ENCODE results near the gene ZNF189.
"Not testable (repeated sequence)": the region's sequence is repeated elsewhere in the genome, so short reads cannot be mapped to it uniquely, and the experiment has no call there.

Gene ZNF189

DNA sequence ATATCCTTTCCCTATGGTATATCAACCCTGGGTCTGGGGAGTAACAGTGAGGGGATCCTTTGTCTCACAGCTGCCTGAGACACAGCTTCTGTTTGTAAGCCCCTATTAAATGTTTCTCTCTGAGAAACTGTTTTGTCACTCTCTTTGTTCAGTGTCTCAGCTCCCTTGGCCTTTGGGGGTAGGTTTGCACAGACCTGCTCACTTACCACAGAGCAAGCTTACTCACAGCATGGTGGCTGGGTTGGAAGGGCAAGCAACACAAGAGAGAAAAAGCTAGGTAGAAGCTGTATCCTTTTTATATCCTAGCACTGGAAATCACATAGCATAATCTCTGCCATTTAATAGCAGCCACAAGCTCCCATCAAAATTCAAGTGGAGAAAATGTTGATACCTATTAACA is 18.4 kb upstream of the ZNF189 start:
- no peak for DNase-seq (ENCODE audit: low read depth)

DNA sequence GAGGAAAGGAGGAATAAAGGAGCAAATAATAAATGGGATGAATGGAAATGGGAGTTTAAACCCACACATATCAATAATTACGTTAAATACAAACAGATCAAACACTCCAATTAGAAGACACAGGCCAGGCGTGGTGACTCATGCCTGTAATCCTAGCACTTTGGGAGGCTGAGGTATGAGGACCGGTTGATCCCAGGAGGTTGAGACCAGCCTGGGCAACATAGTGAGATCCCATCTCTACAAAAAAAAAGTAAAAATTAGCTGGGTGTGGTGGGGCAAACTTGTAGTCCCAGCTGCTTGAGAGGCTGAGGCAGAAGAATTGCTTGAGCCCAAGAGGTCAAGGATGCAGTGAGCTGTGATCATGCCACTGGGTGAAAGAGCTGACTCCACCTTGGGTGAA is 17.5 kb upstream of the ZNF189 start:
- DNase-seq (ENCODE audit: low read depth) = no peak

DNA sequence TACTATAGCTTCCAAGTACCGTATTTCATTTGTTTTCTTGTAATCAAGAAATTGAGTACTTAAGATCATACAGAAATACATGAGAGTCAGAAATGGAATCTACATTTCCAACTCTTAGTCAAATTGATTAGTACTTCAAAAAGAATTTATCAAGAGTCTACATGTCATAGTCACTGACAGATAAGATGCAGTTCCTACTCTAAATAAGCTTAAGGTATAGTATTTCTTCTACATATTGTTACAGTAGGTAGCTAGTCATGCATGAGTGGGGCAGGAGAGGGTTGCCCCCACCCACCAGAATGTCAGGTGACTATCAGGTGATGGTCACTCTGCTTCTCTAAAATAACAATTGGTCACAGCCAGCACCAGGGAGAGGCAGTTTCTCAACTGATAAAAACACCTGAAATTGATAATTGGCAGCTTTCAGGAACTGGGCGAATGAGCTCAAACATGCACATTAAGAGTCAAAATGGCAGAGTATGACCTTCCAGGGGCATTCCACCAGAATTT is 16.8 kb upstream of the ZNF189 start:
- DNase-seq (ENCODE audit: low read depth) = no peak

DNA sequence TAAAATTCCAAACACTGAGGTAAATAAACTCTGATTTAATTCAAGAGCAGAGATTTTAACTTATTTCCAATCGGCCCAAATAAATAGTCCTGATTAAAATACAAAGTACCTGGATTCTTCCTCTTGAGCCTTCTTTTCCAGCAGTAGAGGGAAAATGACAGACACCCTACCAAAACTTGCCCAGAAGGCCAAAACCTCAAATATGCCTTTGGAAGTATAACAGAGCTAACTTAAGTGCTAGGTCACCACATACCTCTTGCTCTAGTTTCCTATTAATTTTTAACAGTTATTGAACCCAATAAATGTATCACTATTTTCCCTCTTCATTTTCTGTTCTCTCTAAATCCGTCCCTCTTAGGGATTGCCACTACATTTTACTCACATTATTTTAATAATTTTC is 15.3 kb upstream of the ZNF189 start:
- no peak for DNase-seq (ENCODE audit: low read depth)

DNA sequence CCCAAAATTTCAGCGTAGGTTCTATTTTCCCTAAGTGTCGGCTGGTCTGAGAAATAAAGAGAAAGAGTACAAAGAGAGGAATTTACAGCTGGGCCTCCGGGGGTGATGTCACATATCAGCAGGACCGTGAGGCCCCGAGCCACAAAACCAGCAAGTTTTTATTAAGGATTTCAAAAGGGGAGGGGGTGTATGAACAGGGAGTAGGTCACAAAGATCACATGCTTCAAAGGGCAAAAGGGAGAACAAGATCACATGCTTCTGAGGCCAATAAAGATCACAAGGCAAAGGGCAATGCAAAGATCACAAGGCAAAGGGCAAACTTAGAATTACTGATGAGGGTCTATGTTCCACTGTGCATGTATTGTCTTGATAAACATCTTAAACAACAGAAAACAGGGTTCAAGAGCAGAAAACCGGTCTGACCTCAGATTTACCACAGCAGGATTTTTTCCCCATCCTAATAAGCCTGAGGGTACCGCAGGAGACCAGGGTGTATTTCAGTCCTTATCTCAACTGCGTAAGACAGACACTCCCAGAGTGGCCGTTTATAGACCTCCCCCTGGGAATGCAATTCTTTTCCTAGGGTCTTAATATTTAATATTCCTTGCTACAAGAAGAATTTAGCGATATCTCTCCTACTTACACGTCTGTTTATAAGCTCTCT is 13.6 kb upstream of the ZNF189 start, which contains the start of gene BAAT:
TSS of gene BAAT (minus strand) at position 134 of the 664 bp plus-strand sequence. CDS start 13,602 bp downstream, outside the sequence.
- DNase-seq (ENCODE audit: low read depth) = not testable (repeated sequence)

DNA sequence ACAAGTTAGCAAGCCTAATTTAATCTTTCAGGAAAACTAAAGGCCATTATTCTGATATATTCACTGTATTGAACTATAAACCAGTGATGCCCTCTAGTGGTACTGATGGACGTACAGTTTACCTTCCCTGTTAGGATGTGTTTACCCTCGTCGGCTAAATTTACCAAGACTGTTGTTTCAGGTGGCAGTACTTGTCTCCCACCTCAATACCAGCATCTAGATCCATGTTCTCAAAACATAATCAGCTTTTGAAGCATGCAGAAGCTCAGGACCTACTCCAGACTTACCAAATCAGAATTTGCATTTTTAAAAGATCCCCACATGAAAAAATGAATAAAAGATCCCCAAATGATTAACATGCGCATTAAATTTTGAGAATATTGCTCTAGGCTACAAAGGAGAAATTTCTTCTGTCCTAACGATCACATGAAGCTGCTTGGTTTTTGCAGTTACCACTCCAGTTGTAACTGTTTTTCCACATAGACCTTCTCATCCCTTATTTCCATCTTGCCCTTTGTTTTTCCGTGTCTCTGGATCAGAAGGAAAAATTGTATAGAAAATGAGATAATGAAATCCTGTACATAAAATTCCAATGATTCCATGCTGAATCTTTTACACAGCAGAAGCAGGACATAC is 10.7 kb upstream of the ZNF189 start:
- no peak for DNase-seq (ENCODE audit: low read depth)

DNA sequence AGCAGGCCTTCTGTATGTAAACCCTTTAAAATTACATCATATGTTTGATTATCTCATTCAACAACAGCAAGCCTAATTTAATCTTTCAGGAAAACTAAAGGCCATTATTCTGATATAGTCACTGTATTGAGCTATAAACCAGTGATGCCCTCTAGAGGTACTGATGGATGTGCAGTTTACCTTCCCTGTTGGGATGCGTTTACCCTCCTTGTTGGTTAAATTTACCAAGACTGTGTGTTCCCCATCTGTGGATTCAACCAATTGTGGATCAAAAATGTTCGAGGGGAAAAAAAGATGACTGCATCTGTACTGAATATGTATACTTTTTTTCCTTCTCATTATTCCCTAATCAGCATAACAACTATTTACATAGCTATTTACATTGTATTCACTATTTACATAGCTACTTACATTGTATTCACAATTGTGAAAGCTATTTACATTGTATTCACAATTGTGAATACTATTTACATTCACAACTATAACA is 10.1 kb upstream of the ZNF189 start:
- DNase-seq (ENCODE audit: low read depth) = no peak

DNA sequence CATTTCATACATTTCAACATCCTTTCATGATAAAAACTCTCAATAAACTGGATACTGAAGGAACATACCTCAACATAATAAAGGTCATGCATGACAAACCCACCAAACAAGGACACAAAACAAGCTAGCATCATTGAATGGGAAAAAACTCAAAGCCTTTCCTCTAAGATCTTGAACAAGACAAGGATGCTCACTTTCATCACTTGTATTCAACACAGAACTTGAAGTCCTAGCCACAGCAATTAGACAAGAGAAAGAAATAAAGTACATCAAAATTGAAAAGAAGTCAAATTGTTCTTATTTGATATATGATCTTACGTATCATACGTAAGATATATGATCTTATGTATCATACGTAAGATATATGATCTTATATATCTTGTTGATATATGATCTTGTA is 5.5 kb upstream of the ZNF189 start:
- DNase-seq (ENCODE audit: low read depth) = no peak

DNA sequence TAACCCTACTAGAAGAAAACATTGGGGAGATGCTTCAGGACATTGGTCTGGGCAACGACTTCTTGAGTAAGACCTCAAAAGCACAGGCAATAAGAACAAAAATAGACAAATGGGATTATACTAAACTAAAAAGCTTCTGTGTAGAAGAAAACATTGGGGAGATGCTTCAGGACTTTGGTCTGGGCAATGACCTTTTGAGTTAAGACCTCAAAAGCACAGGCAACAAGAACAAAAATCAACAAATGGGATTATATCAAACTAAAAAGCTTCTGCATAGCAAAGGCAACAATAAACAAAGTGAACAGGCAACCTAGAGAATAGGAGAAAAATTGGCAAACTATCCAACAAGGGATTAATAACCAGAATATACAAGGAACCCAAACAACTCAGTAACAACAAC is 4.0 kb upstream of the ZNF189 start:
- no peak for DNase-seq (ENCODE audit: low read depth)

DNA sequence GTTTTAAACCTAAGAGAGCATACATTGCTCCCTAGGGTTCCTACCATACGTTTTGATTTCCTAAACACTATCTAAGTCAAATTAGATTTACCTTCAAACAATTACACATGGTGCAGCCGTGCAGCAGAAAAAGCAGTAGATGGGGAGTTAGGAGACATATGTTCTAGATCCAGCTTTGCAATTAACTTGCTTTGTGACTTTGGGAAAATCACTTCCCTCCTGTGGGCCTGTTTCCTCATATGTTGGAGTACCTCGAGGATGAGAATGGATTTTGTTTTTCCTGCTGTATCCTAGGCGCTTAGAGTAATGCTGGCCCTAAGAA is 944 bp upstream of the ZNF189 start:
- no peak for DNase-seq (ENCODE audit: low read depth)

DNA sequence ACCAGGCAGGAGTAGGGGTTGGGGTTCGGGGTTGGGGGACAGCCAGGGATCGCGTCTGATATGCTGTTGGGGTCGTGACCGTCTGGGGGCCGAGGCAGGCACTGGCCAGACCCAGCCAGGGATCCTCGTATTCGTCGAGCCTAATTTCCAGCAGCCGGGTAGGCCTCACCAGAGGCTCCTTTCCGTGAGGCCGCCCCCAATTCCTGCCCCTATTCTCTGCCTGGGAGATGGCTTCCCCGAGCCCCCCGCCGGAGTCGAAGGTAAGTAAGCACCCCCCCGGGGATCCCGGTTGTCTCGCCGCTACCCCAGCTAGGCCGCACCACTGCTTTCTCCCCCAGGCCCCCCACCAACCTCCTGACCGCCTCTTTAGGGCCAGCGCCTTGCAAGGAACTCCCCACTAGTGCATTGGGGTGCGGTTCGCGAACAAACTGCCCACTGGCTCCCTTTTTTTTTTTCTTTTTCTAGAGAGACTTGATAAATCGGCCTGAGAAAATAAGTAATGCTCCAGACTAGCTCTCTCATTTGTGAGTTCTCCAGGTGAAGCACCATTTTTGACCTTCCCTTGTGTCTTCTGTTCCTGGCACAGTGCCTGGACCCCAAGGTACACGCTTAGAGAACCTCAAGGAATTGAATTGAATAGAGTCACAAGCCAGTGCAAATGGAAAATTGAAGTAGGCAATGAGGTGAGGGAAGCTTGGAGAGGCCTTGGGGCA is 435 bp downstream of the ZNF189 start:
- DNase-seq (ENCODE audit: low read depth) = no peak

DNA sequence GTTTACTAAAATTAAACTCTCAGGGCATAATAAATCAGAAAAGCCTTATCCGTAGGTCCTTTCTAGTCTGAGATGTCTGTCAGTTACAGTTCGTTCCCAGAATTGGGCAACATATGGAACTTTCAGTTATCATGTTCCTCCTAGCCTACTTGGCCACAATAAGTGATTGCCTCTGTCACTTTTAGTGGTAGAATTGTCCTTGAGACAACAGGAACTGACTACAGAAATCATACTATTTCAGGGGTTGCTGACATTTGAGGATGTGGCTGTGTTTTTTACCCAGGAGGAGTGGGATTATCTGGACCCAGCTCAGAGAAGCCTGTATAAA is 956 bp downstream of the ZNF189 start:
- no peak for DNase-seq (ENCODE audit: low read depth)

DNA sequence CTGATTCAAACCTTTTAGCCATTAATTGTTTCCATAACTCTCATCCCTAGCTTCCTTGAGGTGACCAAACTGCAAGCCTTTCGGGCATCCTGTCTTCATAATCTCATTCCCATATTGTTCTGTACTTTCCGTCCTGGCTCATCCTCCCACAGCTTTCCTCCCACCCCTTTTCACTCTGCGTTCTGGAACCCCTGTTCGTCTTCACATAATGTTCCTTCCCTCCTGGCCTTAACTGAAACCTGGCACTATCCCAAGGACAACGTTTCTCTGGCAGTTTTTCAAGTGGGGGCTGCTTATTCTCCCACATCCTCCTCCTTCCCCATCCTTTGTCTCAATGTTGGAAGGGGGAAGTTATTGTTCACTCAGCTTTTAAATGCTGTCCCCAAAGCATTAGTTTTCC is 1.5 kb downstream of the ZNF189 start:
- DNase-seq (ENCODE audit: low read depth) = no peak

DNA sequence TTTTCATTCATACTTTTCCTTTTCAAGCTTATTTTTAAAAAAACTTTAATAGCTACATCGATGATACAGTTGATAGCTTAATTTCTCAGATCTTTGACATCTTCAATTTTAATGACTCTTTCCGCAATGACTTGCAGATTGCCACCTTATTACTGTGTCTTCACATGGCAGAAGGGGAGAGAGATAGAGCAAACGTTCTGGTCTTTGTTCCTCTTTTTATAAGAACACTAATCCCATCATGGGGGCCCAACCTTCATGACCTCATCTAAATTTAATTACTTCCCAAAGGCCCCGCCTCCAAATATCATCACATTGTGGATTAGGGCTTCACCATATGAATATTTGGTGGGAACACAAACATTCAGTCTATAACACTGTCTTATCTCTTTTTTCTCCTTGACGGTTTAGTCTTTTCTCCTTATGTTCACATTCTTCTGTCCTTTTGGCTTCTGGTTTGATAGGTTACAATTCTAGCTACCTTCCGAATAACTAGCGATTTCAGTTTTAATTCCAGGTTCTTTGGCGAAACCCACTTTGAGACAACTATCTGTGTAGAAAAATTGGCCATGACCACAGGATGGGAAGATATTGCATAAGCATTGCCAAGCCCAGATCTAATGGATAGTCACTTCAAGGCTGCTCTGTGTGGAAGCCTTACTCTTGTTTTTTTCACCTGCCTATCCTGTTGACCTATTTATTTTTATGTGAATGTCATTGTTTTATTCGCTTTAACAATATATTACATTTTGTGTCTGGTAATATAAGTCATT is 5.0 kb downstream of the ZNF189 start:
- DNase-seq (ENCODE audit: low read depth) = no peak

DNA sequence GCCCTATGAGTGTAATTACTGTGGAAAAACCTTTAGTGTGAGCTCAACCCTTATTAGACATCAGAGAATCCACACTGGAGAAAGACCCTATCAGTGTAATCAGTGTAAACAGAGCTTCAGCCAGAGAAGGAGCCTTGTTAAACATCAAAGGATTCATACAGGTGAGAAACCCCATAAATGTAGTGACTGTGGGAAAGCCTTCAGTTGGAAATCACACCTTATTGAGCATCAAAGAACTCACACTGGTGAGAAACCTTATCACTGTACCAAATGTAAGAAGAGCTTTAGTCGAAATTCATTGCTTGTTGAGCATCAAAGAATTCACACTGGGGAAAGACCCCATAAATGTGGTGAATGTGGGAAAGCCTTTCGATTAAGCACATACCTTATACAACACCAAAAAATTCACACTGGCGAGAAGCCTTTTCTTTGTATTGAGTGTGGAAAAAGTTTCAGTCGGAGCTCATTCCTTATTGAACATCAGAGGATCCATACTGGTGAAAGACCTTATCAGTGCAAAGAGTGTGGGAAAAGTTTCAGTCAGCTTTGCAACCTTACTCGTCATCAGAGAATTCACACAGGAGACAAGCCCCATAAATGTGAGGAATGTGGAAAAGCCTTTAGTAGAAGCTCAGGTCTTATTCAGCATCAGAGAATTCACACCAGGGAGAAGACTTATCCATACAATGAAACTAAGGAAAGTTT is 9.9 kb downstream of the ZNF189 start:
- no peak for DNase-seq (ENCODE audit: low read depth)

DNA sequence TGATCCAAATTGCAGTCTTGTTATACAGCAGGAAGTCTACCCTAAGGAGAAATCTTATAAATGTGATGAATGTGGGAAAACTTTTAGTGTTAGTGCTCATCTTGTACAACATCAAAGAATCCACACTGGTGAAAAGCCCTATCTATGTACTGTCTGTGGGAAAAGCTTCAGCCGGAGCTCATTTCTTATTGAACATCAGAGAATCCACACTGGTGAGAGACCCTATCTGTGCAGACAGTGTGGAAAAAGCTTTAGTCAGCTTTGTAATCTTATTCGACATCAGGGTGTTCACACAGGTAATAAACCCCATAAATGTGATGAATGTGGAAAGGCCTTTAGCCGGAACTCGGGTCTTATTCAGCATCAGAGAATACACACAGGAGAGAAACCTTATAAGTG is 10.4 kb downstream of the ZNF189 start:
- DNase-seq (ENCODE audit: low read depth) = no peak

DNA sequence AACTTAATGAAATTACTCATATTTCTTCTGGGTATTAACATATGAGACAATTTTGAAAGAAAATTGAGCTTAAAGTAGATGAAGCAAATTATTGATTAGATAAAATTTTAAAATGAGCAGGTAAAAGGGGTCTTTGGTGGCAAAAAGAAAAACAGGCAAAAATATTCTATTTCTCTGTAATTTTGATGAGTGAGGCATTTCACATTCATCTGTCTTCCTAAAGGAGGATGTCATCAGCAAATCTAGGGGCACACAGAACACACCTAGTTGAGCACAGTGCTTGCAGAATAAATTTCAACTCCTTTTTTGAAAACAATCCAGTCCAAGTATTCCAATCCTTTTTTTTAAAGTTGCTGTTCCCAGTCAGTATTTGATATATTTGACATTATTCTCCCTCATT is 16.2 kb downstream of the ZNF189 start:
- DNase-seq (ENCODE audit: low read depth) = no peak

DNA sequence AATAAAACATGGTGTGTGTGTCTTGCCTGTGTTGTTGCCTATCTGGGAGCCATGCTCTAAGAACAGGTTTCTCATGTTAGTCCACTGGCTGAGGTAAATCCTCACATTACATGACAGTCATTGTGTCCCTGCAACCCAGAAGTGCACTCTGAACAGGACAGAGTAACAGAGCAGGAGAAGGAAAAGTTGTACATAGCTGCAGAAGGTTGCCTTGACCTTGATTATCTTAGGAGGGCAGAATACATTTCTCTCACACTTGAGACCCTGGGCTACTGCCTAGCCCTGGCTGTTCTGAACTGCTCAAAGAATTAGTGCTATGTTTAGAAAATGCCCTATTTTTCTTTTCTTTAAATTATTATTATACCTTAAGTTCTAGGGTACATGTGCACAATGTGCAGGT is 16.9 kb downstream of the ZNF189 start:
- DNase-seq (ENCODE audit: low read depth) = no peak

DNA sequence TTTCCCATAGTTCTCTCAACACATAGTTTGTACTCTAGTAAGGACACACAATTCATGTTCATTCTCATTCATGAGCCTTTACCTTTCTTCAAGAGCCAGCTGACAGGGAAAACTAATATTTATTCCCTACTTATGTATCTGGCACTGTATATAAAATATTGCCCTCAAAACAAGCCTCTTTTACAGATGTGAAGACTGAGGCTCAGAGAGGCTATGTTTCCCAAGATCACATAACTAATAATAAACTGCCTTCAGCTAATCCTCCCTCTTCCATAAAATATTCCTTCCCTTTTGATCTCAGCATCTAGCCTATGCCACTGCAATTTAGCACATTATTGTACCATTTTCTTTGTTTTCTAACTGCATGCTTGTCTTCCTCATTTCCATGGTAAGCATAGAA is 18.7 kb downstream of the ZNF189 start:
- DNase-seq (ENCODE audit: low read depth) = no peak

DNA sequence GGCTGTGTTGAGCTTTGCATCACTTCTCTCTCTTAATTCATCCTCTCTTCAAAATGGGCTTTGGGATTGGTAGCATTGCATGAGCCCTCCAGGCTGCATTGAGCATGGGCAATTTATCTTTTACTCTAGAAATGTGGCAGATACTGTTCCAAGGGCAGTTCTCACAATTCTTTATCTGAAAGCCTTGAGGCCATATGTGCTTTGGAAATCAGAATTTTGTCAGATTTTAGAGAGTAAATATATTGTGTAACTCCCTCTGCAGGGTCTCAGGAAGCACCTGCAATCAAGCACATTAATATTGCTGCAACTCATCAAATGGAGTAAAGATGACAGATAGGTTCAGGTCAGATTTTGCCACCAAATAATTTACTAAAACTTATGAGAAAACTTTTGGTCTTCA is 19.3 kb downstream of the ZNF189 start:
- DNase-seq (ENCODE audit: low read depth) = no peak

DNA sequence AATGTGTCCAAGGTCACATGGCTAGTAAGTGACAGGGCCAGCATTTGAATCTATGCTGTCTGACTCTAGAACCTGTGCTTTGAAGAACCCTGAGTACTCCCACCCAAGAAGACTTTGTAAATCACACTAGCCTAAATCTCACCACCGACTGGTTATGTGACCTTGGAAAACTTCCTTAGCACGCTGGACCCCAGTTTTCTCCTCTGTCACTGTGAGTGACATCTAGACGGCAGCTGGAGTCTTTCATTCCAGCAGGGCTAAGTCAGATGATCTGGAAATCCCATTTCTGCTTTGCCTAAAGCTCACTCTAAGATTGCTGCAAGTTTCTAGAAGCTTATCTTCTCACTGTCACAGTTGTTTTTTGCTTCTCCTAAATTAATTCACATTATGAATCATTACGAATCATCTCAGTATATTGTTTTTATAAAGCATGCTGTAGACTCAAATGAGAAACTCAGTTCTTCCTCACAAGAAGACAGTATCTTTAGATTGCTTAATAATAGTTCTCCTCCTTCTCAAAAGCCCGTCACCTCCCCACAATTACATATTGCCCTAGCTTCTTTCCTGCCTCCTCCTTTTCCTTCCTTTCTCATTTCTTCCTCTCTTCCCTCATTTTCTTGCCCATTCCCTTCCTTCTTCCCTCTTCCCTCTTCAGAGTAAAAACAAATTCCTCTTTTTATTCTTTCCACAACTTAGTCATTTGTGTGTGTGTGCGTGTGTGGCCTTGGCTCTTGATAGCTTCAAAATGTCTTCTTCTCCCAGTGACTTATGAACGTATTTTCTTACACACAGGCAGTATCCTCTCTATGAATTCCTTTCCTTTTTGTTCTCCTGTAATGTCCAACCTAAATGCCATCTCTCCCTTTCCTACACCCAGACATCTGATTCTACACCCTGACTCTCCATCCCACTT is 20.1 kb downstream of the ZNF189 start:
- DNase-seq (ENCODE audit: low read depth) = no peak

Measured in stimulated activated CD4-positive, alpha-beta T cell treated with anti-CD3 and anti-CD28 coated beads, Interleukin-2, amount 100 ng/mL, for 4 hours (primary cell).